ENCODE data around the gene APC2.
"Not testable (repeated sequence)": the region's sequence is repeated elsewhere in the genome, so short reads cannot be mapped to it uniquely, and the experiment has no call there.

APC2 gene

GRCh38 chr19:1519802-1520201 lies 69.9 kb downstream of the APC2 start:
- DNase-seq, result not testable (repeated sequence)

- no peak for DNase-seq
Measured at GRCh38 chr19:1520203-1520780, 70.4 kb downstream of the APC2 start.

GRCh38 chr19:1521636-1522035 lies 71.7 kb downstream of the APC2 start:
- DNase-seq, result no peak

- DNase-seq, result no peak
Measured at GRCh38 chr19:1522061-1522460, 72.1 kb downstream of the APC2 start.

- DNase-seq, result no peak
Measured at GRCh38 chr19:1522838-1523237, 72.9 kb downstream of the APC2 start.

Data from GDM1 (cell line).